K562 (cell line): ENCODE data around the gene C2. TPM values are rescaled to one million over a fixed set of nuclear protein-coding genes. Genes with fewer than 3 reads are reported as not detected.

Experiments used
- ATAC-seq: fragments of 200-7000 bp; cut with Tn5 transposase; 3 replicates; pipeline ENCODE4 v1.9.1; 2020; ENCODE audit warnings: moderate library complexity
- BruUV-seq: library from RNA; stranded (reverse); fragments of 400-500 nt; replicated peaks from 2 replicates; lab custom pipeline; 2021; lab: Mats Ljungman, UMichigan
- CTCF ChIA-PET: fragments of 300-600 bp; formaldehyde crosslinking; extraction: SDS; loops from one replicate; lab custom pipeline; 2021; ENCODE audit warnings: low intra/inter-chr PET ratio; lab: Yijun Ruan, JAX
- POLR2A ChIA-PET: fragments of 300-600, 350-650 bp; sonication (Branson Sonifier 250); formaldehyde crosslinking; extraction: SDS; loops from one replicate; lab custom pipeline; 2021; ENCODE audit warnings: antibody characterized with exemption, inconsistent platforms; lab: Yijun Ruan, JAX
- DNase-seq, 4 experiments: peaks; one replicate each; pipeline versions ENCODE4 v3.0.0 to v3.0.0-alpha.2; 2011 to 2018; ENCODE audit warnings: low spot score in 3 of 4, mixed read lengths in 3 of 4; ENCODE audit errors: extremely low read depth in 1 of 4
- FAIRE-seq: peaks from 2 replicates; lab custom pipeline; 2011; peaks lifted over from hg19 to GRCh38; lab: Jason Lieb, UNC
- H2AFZ ChIP-seq: 2 replicates; pipeline ENCODE4 v1.6.0; 2011; ENCODE audit warnings: low read depth, low read length, control low read depth, inconsistent platforms
- H3K27ac ChIP-seq: fragments of 200-600 bp; 3 replicates; pipeline ENCODE4 v1.8.0; 2011; ENCODE audit warnings: low read depth, mild to moderate bottlenecking, control low read depth, inconsistent platforms, low read length, moderate library complexity, mixed read lengths; ENCODE audit errors: extremely low read depth
- H3K27me3 ChIP-seq, 2 experiments: fragments of 300-600 bp in 1 of 2; 2 replicates in 1 of 2; 3 replicates in 1 of 2; pipeline versions ENCODE4 v1.6.0 to v1.8.0; 2011; ENCODE audit warnings: inconsistent platforms in 2 of 2, low read length in 2 of 2, mild to moderate bottlenecking in 1 of 2, mixed read lengths in 1 of 2, moderate library complexity in 1 of 2; ENCODE audit not compliant: control insufficient read depth in 2 of 2, insufficient read depth in 2 of 2
- H3K36me3 ChIP-seq: fragments of 300-600 bp; 3 replicates; pipeline ENCODE4 v1.8.0; 2011; ENCODE audit warnings: mild to moderate bottlenecking, low read length, inconsistent platforms; ENCODE audit not compliant: control insufficient read depth, insufficient read depth
- H3K4me1 ChIP-seq, 2 experiments: fragments of 200-600 bp in 1 of 2; replicated peaks in 1 of 2; 2 replicates in 1 of 2; 3 replicates in 1 of 2; pipeline versions ENCODE4 v1.5.1 to v1.8.0; 2011; ENCODE audit warnings: inconsistent platforms in 2 of 2, low read length in 2 of 2, mild to moderate bottlenecking in 1 of 2, mixed read lengths in 1 of 2, moderate library complexity in 1 of 2; ENCODE audit not compliant: control insufficient read depth in 2 of 2, insufficient read depth in 2 of 2
- H3K4me2 ChIP-seq: 2 replicates; pipeline ENCODE4 v1.6.1; 2011; ENCODE audit warnings: low read length, control low read depth, inconsistent platforms, mixed read lengths; ENCODE audit not compliant: insufficient read depth
- H3K4me3 ChIP-seq: fragments of 200-600 bp; sonication (generic), shearing (Covaris generic); 2 replicates; pipeline ENCODE4 v1.5.1; 2016; ENCODE audit warnings: control low read depth, inconsistent platforms
- H3K79me2 ChIP-seq: fragments of 200-600 bp; 3 replicates; pipeline ENCODE4 v1.8.0; 2011; ENCODE audit warnings: low read length, inconsistent platforms; ENCODE audit not compliant: control insufficient read depth, insufficient read depth
- H3K9ac ChIP-seq, 2 experiments: 2 replicates each; pipeline versions ENCODE4 v1.6.0 to v1.6.1; 2011; ENCODE audit warnings: low read depth in 2 of 2, low read length in 2 of 2, control low read depth in 1 of 2, inconsistent platforms in 1 of 2, mild to moderate bottlenecking in 1 of 2, mixed read lengths in 1 of 2; ENCODE audit not compliant: insufficient read depth in 1 of 2
- H3K9me1 ChIP-seq: one replicate; pipeline ENCODE4 v1.6.0; 2011; ENCODE audit warnings: inconsistent platforms, mild to moderate bottlenecking, low read length, moderate library complexity; ENCODE audit not compliant: control insufficient read depth, insufficient read depth
- H3K9me3 ChIP-seq: replicated peaks from 2 replicates; pipeline ENCODE4 v1.5.1; 2011; ENCODE audit warnings: low read depth, low read length, inconsistent platforms; ENCODE audit not compliant: control insufficient read depth, insufficient read depth
- H4K20me1 ChIP-seq: replicated peaks from 2 replicates; pipeline ENCODE4 v1.6.1; 2011; ENCODE audit warnings: low read length, inconsistent platforms, mixed read lengths; ENCODE audit not compliant: control insufficient read depth, insufficient read depth
- CREB1 ChIP-seq, 2 experiments: sonication (generic) in 1 of 2; formaldehyde crosslinking in 1 of 2; IDR thresholded peaks; 2 replicates each; pipeline versions ENCODE4 v1.6.1 to v1.8.0; 2012 to 2022; ENCODE audit warnings: inconsistent platforms in 1 of 2, mild to moderate bottlenecking in 1 of 2, missing genetic modification reagents in 1 of 2, moderate library complexity in 1 of 2
- GABPB2 ChIP-seq: fragments of 250-450 bp; sonication (Bioruptor Pico); conservative IDR thresholded peaks from 2 replicates; pipeline ENCODE4 v1.5.1; 2021; ENCODE audit warnings: mild to moderate bottlenecking
- KLF16 ChIP-seq: IDR thresholded peaks from 2 replicates; pipeline ENCODE4 v1.6.1; 2016; ENCODE audit warnings: antibody characterized with exemption
- MAFK ChIP-seq: IDR thresholded peaks from 2 replicates; pipeline ENCODE4 v1.6.1; 2011; ENCODE audit warnings: low read length, improper control_type of control experiment
- MCM5 ChIP-seq: fragments of 450-650 bp; IDR thresholded peaks from 2 replicates; pipeline ENCODE4 v1.6.1; 2016; ENCODE audit warnings: low read depth
- MEIS2 ChIP-seq: fragments of 450-650 bp; IDR thresholded peaks from 2 replicates; pipeline ENCODE4 v1.6.1; 2014; ENCODE audit warnings: mild to moderate bottlenecking; ENCODE audit not compliant: partially characterized antibody
- MYC ChIP-seq, 2 experiments: fragments of 250-450 bp in 1 of 2; sonication (Bioruptor Pico) in 1 of 2; IDR thresholded peaks; 2 replicates each; pipeline versions ENCODE4 v1.5.1 to v1.6.1; 2012 to 2021; ENCODE audit warnings: low read depth in 2 of 2, borderline replicate concordance in 1 of 2, improper control_type of control experiment in 1 of 2, low read length in 1 of 2, mild to moderate bottlenecking in 1 of 2, moderate library complexity in 1 of 2
- PHF8 ChIP-seq: fragments of 200-600 bp; sonication (generic); IDR thresholded peaks from 2 replicates; pipeline ENCODE4 v1.6.1; 2012; ENCODE audit warnings: mixed run types, mild to moderate bottlenecking, inconsistent platforms, low read length, moderate library complexity, borderline replicate concordance
- RAD21 ChIP-seq, 2 experiments: fragments of 250-450 bp in 1 of 2; fragments of 450-650 bp in 1 of 2; sonication (Bioruptor Pico) in 1 of 2; formaldehyde crosslinking in 1 of 2; IDR thresholded peaks in 1 of 2; conservative IDR thresholded peaks in 1 of 2; 2 replicates each; pipeline versions ENCODE4 v1.4.0 to v1.8.0; 2020 to 2022; ENCODE audit warnings: mild to moderate bottlenecking in 2 of 2, moderate library complexity in 1 of 2
- RAD51 ChIP-seq: fragments of 450-650 bp; IDR thresholded peaks from 2 replicates; pipeline ENCODE4 v1.7.1; 2016; ENCODE audit warnings: low read depth, mild to moderate bottlenecking, borderline replicate concordance
- RB1 ChIP-seq: fragments of 450-650 bp; IDR thresholded peaks from 2 replicates; pipeline ENCODE4 v1.6.1; 2017; ENCODE audit warnings: low read depth, mild to moderate bottlenecking
- SMC3 ChIP-seq: conservative IDR thresholded peaks from 2 replicates; pipeline ENCODE4 v1.6.1; 2011; ENCODE audit warnings: low read depth, low read length, improper control_type of control experiment; ENCODE audit not compliant: insufficient read depth
- SRSF9 ChIP-seq: fragments of 200-400 bp; formaldehyde crosslinking; IDR thresholded peaks from 2 replicates; pipeline ENCODE4 v1.6.1; 2017; ENCODE audit warnings: low read depth, low read length, borderline replicate concordance
- TBP ChIP-seq: optimal IDR thresholded peaks from 2 replicates; pipeline ENCODE3; 2011; ENCODE audit warnings: low read depth, low read length, improper control_type of control experiment
- TFAP4 ChIP-seq: sonication (generic); formaldehyde crosslinking; IDR thresholded peaks from 2 replicates; pipeline ENCODE4 v1.8.0; 2022; ENCODE audit warnings: missing genetic modification reagents, mild to moderate bottlenecking, moderate library complexity, borderline replicate concordance
- ZNF282 ChIP-seq: sonication (generic); formaldehyde crosslinking; IDR thresholded peaks from 2 replicates; pipeline ENCODE4 v1.8.1; 2023; ENCODE audit warnings: missing genetic modification reagents
- whole genome bisulfite sequencing: fragments of 100-300 bp; shearing (Covaris generic); methylation state at CpG from one replicate; pipeline ENCODE4 v1.1.6; 2016; ENCODE audit warnings: low coverage, mixed read lengths; ENCODE audit not compliant: insufficient coverage; ENCODE audit errors: missing lambda C conversion rate; 5-methylcytosine and 5-hydroxymethylcytosine counted together
- in situ Hi-C: fragments of 300-500 bp; cut with MboI; formaldehyde crosslinking; loops from 4 replicates; pipeline ENCODE4 v1.15.0; 2018; ENCODE audit warnings: inconsistent platforms, mixed read lengths
- intact Hi-C: fragments of 100-400 bp; cut with micrococcal nuclease; formaldehyde crosslinking; loops from 2 replicates; pipeline ENCODE4 v1.14.2; 2022
- polyA plus RNA-seq, 8 experiments: library from polyadenylated mRNA; depleted of rRNA in 4 of 8; stranded (reverse) in 5 of 8; unstranded in 3 of 8; fragments of >200 nt; fragmentation: Nextera tagmentation in 2 of 8; fragmentation: Illumina TruSeq in 1 of 8; extraction: Ambion mirVana in 2 of 8; extraction: Trizol in 1 of 8; gene quantifications; 2 replicates each; pipeline versions ENCODE4 v1.2.1 to v1.2.3, GENCODE V29; 2011 to 2014; ENCODE audit warnings: inconsistent platforms in 1 of 8, missing spikeins in 1 of 8
- total RNA-seq, 7 experiments: library from RNA; depleted of rRNA in 6 of 7; stranded (reverse); fragments of >200 nt in 6 of 7; fragmentation: Illumina TruSeq in 2 of 7; extraction: Trizol in 2 of 7; gene quantifications; 2 replicates each; pipeline versions ENCODE4 v1.2.1 to v1.2.3, GENCODE V29; 2011 to 2021; ENCODE audit warnings: low replicate concordance in 1 of 7
- TF ChIP-seq, protein P1 (sequence below): sonication (generic); formaldehyde crosslinking; IDR thresholded peaks from 2 replicates; pipeline ENCODE4 v1.9.0; 2022; ENCODE audit warnings: mild to moderate bottlenecking, missing genetic modification reagents

The C2 gene
- total and polyA plus RNA-seq, 9 of the 15 experiments (the other 6 are each of a cell fraction or from before 2014, with no cell fraction given): 0.05 to 1.1 (median 0.39) TPM; not detected in 1

DNA sequence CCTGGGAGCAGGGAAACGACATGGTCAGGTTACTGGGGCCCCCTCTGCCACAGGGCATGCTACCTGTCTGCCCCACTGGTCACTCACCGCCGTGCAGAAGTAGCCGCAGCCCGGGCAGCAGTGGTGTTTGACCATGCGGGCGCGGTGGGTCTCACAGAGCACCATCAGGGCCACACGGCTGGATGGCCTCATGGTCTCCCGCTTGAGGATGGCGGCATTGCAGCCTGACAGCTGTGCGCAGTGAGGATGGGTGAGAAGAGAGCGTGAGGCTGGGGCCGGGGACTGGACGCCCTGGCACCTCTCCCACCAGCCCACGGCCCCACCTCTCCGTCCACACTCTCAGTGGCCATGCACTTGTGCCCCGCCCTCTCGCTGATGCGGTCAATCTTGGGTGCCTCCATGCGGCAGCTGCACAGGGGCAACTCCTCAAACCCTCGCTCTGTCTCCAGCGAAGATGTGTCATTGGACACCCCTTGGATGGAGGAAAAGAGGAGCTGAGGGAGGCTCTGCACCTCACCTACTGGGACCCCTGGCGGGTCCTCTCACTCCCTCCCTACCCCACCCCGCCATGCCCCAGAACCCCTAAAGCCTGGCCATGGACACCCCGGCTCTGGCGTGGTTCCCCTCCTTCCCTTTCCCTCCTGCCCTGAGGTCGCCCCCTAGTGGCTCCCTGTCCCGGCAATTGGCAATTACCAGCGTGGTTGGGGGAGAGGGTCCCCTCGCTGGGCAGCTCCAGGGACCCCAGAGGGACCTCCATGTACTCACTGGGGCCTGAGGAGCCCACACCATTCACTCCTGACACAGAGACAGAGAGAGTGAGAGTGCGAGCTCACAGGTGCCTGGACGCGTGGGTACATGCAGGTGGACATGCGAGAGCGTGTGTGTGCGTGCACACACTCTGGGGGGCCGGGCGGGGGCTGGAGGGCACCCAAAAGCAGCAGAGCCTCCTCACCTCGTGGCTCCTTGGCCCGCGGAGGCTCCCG lies 39.0 kb upstream of the C2 start:
- H3K9me3 ChIP-seq: no peaks in the 10 kb centered on the region
- BruUV-seq: TSS peak; percentile 66
- H2AFZ ChIP-seq: peak overlapping the region; percentile 29; the same call in 1 of the 2 replicates
- H3K79me2 ChIP-seq: no peaks in the 10 kb centered on the region
- H3K27ac ChIP-seq: no peak overlapping the region
- FAIRE-seq: peak; percentile 73
- H3K4me2 ChIP-seq: no peak overlapping the region
- H3K4me3 ChIP-seq: no peak overlapping the region
- DNase-seq: peak; percentile 63 to 71 (median 69)
- peak; percentile 86 for ATAC-seq
- in situ Hi-C loops (no loop called here), intact Hi-C loops (no loop called here)
- POLR2A ChIA-PET: interaction anchor here (0.6 to 1.6 kb wide), 2 partner anchors 14 to 66 kb away, joined by 4 to 5 read pairs; no protein-coding TSS in a partner anchor
- H3K27me3 ChIP-seq: no peaks in the 10 kb centered on the region
- no peaks in the 10 kb centered on the region for H4K20me1 ChIP-seq
- peaks cover 0 to 23% of the 10 kb centered on the region in 2 experiments; a peak in 1 of 5 replicates for H3K4me1 ChIP-seq
- H3K36me3 ChIP-seq: peaks cover 92% of the 10 kb centered on the region
- WGBS: 66% methylated on average over 39 of the region's 43 CpGs
- H3K9me1 ChIP-seq: no peaks in the 10 kb centered on the region
- CTCF ChIA-PET: interaction anchor here (0.5 to 0.8 kb wide), 2 partner anchors 55 to 94 kb away, joined by 3 read pairs; no protein-coding TSS in a partner anchor
- peak overlapping the region in 1 of 2 experiments; percentile 47; a peak in 1 of 4 replicates for H3K9ac ChIP-seq
- TF ChIP-seq PHF8 (no peak), KLF16 (no peak), RAD51 (no peak), GABPB2 (no peak), MAFK (no peak), RAD21 (CRISPR knock-in tag; conservative IDR thresholded peaks at IDR 0.05 in 1 of 2, IDR thresholded peaks at IDR 0.05 in 1 of 2) (peak; percentile 31 to 63), SMC3 (peak; percentile 50), CREB1 (IDR thresholded peaks at IDR 0.05) (no peak), CREB1 (CRISPR knock-in tag; IDR thresholded peaks at IDR 0.05) (no peak), ZNF282 (CRISPR knock-in tag) (0 out of 2 replicates have a peak, but pooled peaks have one; percentile 49), TBP (peak; percentile 17), SRSF9 (no peak), MEIS2 (no peak), MYC (IDR thresholded peaks at IDR 0.05; ENCODE audit: low read depth, low read length) (0 out of 2 replicates have a peak, but pooled peaks have one; percentile 31), MYC (CRISPR knock-in tag; IDR thresholded peaks at IDR 0.05; ENCODE audit: borderline replicate concordance, low read depth) (no peak), RB1 (0 out of 2 replicates have a peak, but pooled peaks have one; percentile 14), MCM5 (no peak), TFAP4 (0 out of 2 replicates have a peak, but pooled peaks have one; percentile 27)
- TF ChIP-seq, protein P1, sequence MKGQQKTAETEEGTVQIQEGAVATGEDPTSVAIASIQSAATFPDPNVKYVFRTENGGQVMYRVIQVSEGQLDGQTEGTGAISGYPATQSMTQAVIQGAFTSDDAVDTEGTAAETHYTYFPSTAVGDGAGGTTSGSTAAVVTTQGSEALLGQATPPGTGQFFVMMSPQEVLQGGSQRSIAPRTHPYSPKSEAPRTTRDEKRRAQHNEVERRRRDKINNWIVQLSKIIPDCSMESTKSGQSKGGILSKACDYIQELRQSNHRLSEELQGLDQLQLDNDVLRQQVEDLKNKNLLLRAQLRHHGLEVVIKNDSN (CRISPR knock-in tag): no peak
